Measurements from ENCODE around the gene PKIG. TPM values are rescaled to one million over a fixed set of nuclear protein-coding genes. Genes with fewer than 3 reads are reported as not detected.

The PKIG gene
- total RNA-seq, 1 experiment from 2014 or later: 19.2 TPM

GRCh38 chr20:44633872-44634600 is 51.7 kb downstream of the PKIG start:
- POLR2A ChIA-PET: no interaction called here
- Mint-ChIP-seq H3K4me3 (ENCODE audit: unreplicated experiment) (no peak overlapping the region), H3K9me3 (ENCODE audit: unreplicated experiment) (no peaks in the 10 kb centered on the region), H3K36me3 (ENCODE audit: insufficient read depth, unreplicated experiment) (peaks cover 5% of the 10 kb centered on the region), H3K27me3 (ENCODE audit: insufficient read depth, unreplicated experiment) (no peaks in the 10 kb centered on the region), H3K27ac (ENCODE audit: low read depth, unreplicated experiment) (no peak overlapping the region), H3K4me1 (ENCODE audit: insufficient read depth, unreplicated experiment) (no peaks in the 10 kb centered on the region)
- CTCF ChIA-PET: interaction anchor here (0.6 to 1.2 kb wide), 2 partner anchors 9 to 516 kb away, joined by 3 to 4 read pairs; no protein-coding TSS in a partner anchor
- no TSS peak for BruUV-seq (replicated peaks)
- no peak for TF ChIP-seq CTCF (IDR thresholded peaks at IDR 0.05; ENCODE audit: unreplicated experiment)
- no peak for DNase-seq (ENCODE audit: unreplicated experiment)
- intact Hi-C loops (cut with micrococcal nuclease): no loop called here

GRCh38 chr20:44635877-44636276 is 53.5 kb downstream of the PKIG start:
- ChIA-PET POLR2A (interaction anchor here (1.1 kb wide), 2 partner anchors 25 to 115 kb away, joined by 3 to 4 read pairs; no protein-coding TSS in a partner anchor), CTCF (interaction anchor here (0.6 to 2.1 kb wide), 5 partner anchors 11 to 98 kb away, joined by 3 to 7 read pairs (median 5); no protein-coding TSS in a partner anchor)
- BruUV-seq (replicated peaks): no TSS peak
- H3K27me3 Mint-ChIP-seq (ENCODE audit: insufficient read depth, unreplicated experiment): no peaks in the 10 kb centered on the region
- intact Hi-C loops (cut with micrococcal nuclease): no loop called here
- no peak overlapping the region for H3K27ac Mint-ChIP-seq (ENCODE audit: low read depth, unreplicated experiment)
- H3K36me3 Mint-ChIP-seq (ENCODE audit: insufficient read depth, unreplicated experiment): peaks cover 5% of the 10 kb centered on the region
- DNase-seq (ENCODE audit: unreplicated experiment): no peak
- no peak for TF ChIP-seq CTCF (IDR thresholded peaks at IDR 0.05; ENCODE audit: unreplicated experiment)
- H3K4me3 Mint-ChIP-seq (ENCODE audit: unreplicated experiment): no peak overlapping the region
- H3K9me3 Mint-ChIP-seq (ENCODE audit: unreplicated experiment): no peaks in the 10 kb centered on the region
- H3K4me1 Mint-ChIP-seq (ENCODE audit: insufficient read depth, unreplicated experiment): no peaks in the 10 kb centered on the region

- TF ChIP-seq CTCF (IDR thresholded peaks at IDR 0.05; ENCODE audit: unreplicated experiment): no peak
- POLR2A ChIA-PET: no interaction called here
- BruUV-seq (replicated peaks): no TSS peak
- Mint-ChIP-seq H3K27me3 (ENCODE audit: insufficient read depth, unreplicated experiment) (no peaks in the 10 kb centered on the region), H3K27ac (ENCODE audit: low read depth, unreplicated experiment) (no peak overlapping the region), H3K4me3 (ENCODE audit: unreplicated experiment) (no peak overlapping the region), H3K4me1 (ENCODE audit: insufficient read depth, unreplicated experiment) (peaks cover 8% of the 10 kb centered on the region), H3K36me3 (ENCODE audit: insufficient read depth, unreplicated experiment) (peaks cover 5% of the 10 kb centered on the region), H3K9me3 (ENCODE audit: unreplicated experiment) (no peaks in the 10 kb centered on the region)
- DNase-seq (ENCODE audit: unreplicated experiment): no peak
- intact Hi-C loops (cut with micrococcal nuclease): no loop called here
- CTCF ChIA-PET: interaction anchor here (0.7 to 2.1 kb wide), 4 partner anchors 10 to 85 kb away, joined by 3 to 7 read pairs (median 3); partner anchors contain the start of gene ADA
These were observed 54.7 kb downstream of the PKIG start for GRCh38 chr20:44637042-44637441.

- DNase-seq (ENCODE audit: unreplicated experiment): no peak
- Mint-ChIP-seq H3K27ac (ENCODE audit: low read depth, unreplicated experiment) (no peak overlapping the region), H3K9me3 (ENCODE audit: unreplicated experiment) (no peaks in the 10 kb centered on the region), H3K36me3 (ENCODE audit: insufficient read depth, unreplicated experiment) (peaks cover 5% of the 10 kb centered on the region), H3K4me1 (ENCODE audit: insufficient read depth, unreplicated experiment) (peaks cover 15% of the 10 kb centered on the region), H3K27me3 (ENCODE audit: insufficient read depth, unreplicated experiment) (no peaks in the 10 kb centered on the region), H3K4me3 (ENCODE audit: unreplicated experiment) (no peak overlapping the region)
- TF ChIP-seq CTCF (IDR thresholded peaks at IDR 0.05; ENCODE audit: unreplicated experiment): no peak
- ChIA-PET POLR2A (no interaction called here), CTCF (interaction anchor here (0.6 to 0.7 kb wide), 5 partner anchors 13 to 155 kb away, joined by 3 to 5 read pairs (median 3); no protein-coding TSS in a partner anchor)
- intact Hi-C loops (cut with micrococcal nuclease): no loop called here
- BruUV-seq (replicated peaks): no TSS peak
These were observed 55.4 kb downstream of the PKIG start for GRCh38 chr20:44637522-44638372.

Measured in MCF 10A (cell line).